Neutrophil (primary cell): Measurements from ENCODE around the gene CNTNAP5.

Source experiments
- H3K27ac ChIP-seq: fragments of 200-600 bp; sonication (generic); 2 replicates; pipeline ENCODE4 v1.5.1; 2016; ENCODE audit warnings: mild to moderate bottlenecking, moderate library complexity
- H3K27me3 ChIP-seq: fragments of 200-600 bp; sonication (generic); 2 replicates; pipeline ENCODE4 v1.6.0; 2016; ENCODE audit warnings: mild to moderate bottlenecking
- H3K36me3 ChIP-seq: fragments of 200-600 bp; sonication (generic); 2 replicates; pipeline ENCODE4 v1.5.1; 2017
- H3K4me1 ChIP-seq, 2 experiments: fragments of 200-600 bp in 1 of 2; sonication (generic) in 1 of 2; 1 replicate in 1 of 2; 2 replicates in 1 of 2; pipeline versions ENCODE4 v1.5.1 to v1.6.1; 2013 to 2016; ENCODE audit warnings: low read depth in 1 of 2, low read length in 1 of 2, mild to moderate bottlenecking in 1 of 2, moderate library complexity in 1 of 2; ENCODE audit not compliant: control insufficient read depth in 1 of 2, insufficient read depth in 1 of 2
- H3K4me3 ChIP-seq, 2 experiments: fragments of 200-600 bp in 1 of 2; sonication (generic) in 1 of 2; 1 replicate in 1 of 2; 2 replicates in 1 of 2; pipeline ENCODE4 v1.5.1; 2013 to 2016; ENCODE audit warnings: low read depth in 1 of 2, low read length in 1 of 2, mild to moderate bottlenecking in 1 of 2, moderate library complexity in 1 of 2
- H3K9me3 ChIP-seq: fragments of 200-600 bp; sonication (generic); 2 replicates; pipeline ENCODE4 v1.5.1; 2016
- CTCF ChIP-seq: fragments of 200-600 bp; sonication (generic); IDR thresholded peaks from 2 replicates; pipeline ENCODE4 v1.5.1; 2016; ENCODE audit warnings: antibody characterized with exemption

The CNTNAP5 gene

GRCh38 chr2:124763611-124764010, 738.5 kb downstream of the CNTNAP5 start:
- Histone ChIP-seq H3K27me3 (no peaks in the 10 kb centered on the region), H3K9me3 (no peaks in the 10 kb centered on the region), H3K4me3 (no peak overlapping the region), H3K4me1 (no peaks in the 10 kb centered on the region), H3K36me3 (no peaks in the 10 kb centered on the region), H3K27ac (no peak overlapping the region)
- no peak for TF ChIP-seq CTCF

GRCh38 chr2:124774781-124775180, 749.7 kb downstream of the CNTNAP5 start:
- Histone ChIP-seq H3K9me3 (no peaks in the 10 kb centered on the region), H3K27ac (no peak overlapping the region), H3K36me3 (no peaks in the 10 kb centered on the region), H3K4me3 (no peak overlapping the region), H3K4me1 (no peaks in the 10 kb centered on the region), H3K27me3 (no peaks in the 10 kb centered on the region)
- no peak for TF ChIP-seq CTCF

- H3K4me1 ChIP-seq: no peaks in the 10 kb centered on the region
- H3K9me3 ChIP-seq: no peaks in the 10 kb centered on the region
- H3K27me3 ChIP-seq: no peaks in the 10 kb centered on the region
- no peak overlapping the region for H3K27ac ChIP-seq
- no peaks in the 10 kb centered on the region for H3K36me3 ChIP-seq
- TF ChIP-seq CTCF: no peak
- no peak overlapping the region for H3K4me3 ChIP-seq
Measured at GRCh38 chr2:124776332-124776731, 751.2 kb downstream of the CNTNAP5 start.

GRCh38 chr2:124778076-124778475, 753.0 kb downstream of the CNTNAP5 start:
- TF ChIP-seq CTCF: no peak
- Histone ChIP-seq H3K9me3 (no peaks in the 10 kb centered on the region), H3K27me3 (no peaks in the 10 kb centered on the region), H3K4me3 (no peak overlapping the region), H3K4me1 (no peaks in the 10 kb centered on the region), H3K36me3 (no peaks in the 10 kb centered on the region), H3K27ac (no peak overlapping the region)

GRCh38 chr2:124796647-124797046, 771.6 kb downstream of the CNTNAP5 start:
- H3K9me3 ChIP-seq: no peaks in the 10 kb centered on the region
- H3K27ac ChIP-seq: no peak overlapping the region
- no peak for TF ChIP-seq CTCF
- H3K4me3 ChIP-seq: no peak overlapping the region
- H3K36me3 ChIP-seq: no peaks in the 10 kb centered on the region
- H3K4me1 ChIP-seq: no peaks in the 10 kb centered on the region
- no peaks in the 10 kb centered on the region for H3K27me3 ChIP-seq

GRCh38 chr2:124797049-124797448, 772.0 kb downstream of the CNTNAP5 start:
- TF ChIP-seq CTCF: no peak
- Histone ChIP-seq H3K36me3 (no peaks in the 10 kb centered on the region), H3K4me1 (no peaks in the 10 kb centered on the region), H3K9me3 (no peaks in the 10 kb centered on the region), H3K27me3 (no peaks in the 10 kb centered on the region), H3K27ac (no peak overlapping the region), H3K4me3 (no peak overlapping the region)
